Upper lobe of left lung (tissue), 4 donors: Measurements from ENCODE around the gene CRYBB1.

Experiments
- CTCF ChIP-seq, 6 experiments: fragments of 450-650 bp in 4 of 6; fragments of 200-600 bp in 2 of 6; sonication (generic) in 2 of 6; IDR thresholded peaks; one replicate each; pipeline ENCODE4 v1.5.1; 2016 to 2019; ENCODE audit warnings: antibody characterized with exemption in 6 of 6
- EP300 ChIP-seq, 4 donors: sonication (generic); formaldehyde crosslinking; IDR thresholded peaks; one replicate each; pipeline ENCODE4 v1.5.1; 2017; ENCODE audit warnings: antibody characterized with exemption in 4 of 4, control low read depth in 2 of 4
- POLR2A ChIP-seq, 4 donors: fragments of 450-650 bp; IDR thresholded peaks; one replicate each; pipeline ENCODE4 v1.5.1; 2016 to 2017; ENCODE audit warnings: antibody characterized with exemption in 4 of 4, mild to moderate bottlenecking in 2 of 4
- POLR2AphosphoS5 ChIP-seq, 2 donors: sonication (generic); formaldehyde crosslinking; IDR thresholded peaks; one replicate each; pipeline ENCODE4 v1.5.1; 2017; ENCODE audit warnings: antibody characterized with exemption in 2 of 2

GRCh38 chr22:26566994-26567393 is 50.8 kb downstream of the CRYBB1 start:
- TF ChIP-seq CTCF (IDR thresholded peaks at IDR 0.05) (no peak), POLR2AphosphoS5 (IDR thresholded peaks at IDR 0.05) (no peak), POLR2A (IDR thresholded peaks at IDR 0.05) (no peak), EP300 (IDR thresholded peaks at IDR 0.05) (no peak)
